ENCODE results near the gene SPATA9. TPM values are rescaled to one million over a fixed set of nuclear protein-coding genes. Genes with fewer than 3 reads are reported as not detected.
A peak's percentile ranks its signal among the peaks of the same experiment; 100 is the strongest.

Gene SPATA9
- total RNA-seq, 1 donor = 1.3 TPM

DNA sequence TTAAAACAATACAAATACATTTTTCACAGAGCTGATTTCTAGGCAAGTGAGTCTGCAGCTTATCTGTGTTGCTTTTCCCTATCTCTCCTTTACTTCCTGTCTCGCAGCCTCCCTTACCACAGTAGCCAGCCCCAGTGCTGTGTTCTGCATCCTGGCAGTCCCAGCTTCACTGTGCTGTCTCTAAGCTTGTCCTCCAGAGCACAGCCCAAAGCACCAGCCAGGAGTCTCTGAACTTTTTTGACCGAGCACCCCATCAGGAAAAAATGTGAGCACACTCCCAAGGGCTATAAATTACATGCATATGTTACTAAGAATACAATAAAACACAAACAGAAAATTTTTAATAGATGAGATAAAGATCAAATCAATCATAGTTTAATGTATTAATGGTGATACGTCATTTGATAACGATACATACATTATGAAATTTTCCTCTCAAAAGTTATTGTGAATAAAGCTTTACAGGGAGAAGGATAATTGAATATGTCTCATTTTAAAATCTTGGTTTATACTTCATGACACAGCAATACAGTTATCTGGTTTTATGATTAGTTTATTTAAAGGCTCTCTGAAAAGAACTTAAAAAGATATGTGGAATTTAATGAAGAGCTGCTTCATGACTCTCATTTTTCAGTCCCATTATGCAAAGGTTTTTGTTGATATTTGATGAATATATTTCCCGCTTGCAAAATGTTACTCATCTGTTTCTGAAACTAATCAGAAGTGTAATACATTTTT, 41.0 kb upstream of the SPATA9 start:
- peak; percentile 86 for DNase-seq (ENCODE audit: low read depth)
- no peak overlapping the region for H3K4me3 ChIP-seq (ENCODE audit: low read depth, low read length)

DNA sequence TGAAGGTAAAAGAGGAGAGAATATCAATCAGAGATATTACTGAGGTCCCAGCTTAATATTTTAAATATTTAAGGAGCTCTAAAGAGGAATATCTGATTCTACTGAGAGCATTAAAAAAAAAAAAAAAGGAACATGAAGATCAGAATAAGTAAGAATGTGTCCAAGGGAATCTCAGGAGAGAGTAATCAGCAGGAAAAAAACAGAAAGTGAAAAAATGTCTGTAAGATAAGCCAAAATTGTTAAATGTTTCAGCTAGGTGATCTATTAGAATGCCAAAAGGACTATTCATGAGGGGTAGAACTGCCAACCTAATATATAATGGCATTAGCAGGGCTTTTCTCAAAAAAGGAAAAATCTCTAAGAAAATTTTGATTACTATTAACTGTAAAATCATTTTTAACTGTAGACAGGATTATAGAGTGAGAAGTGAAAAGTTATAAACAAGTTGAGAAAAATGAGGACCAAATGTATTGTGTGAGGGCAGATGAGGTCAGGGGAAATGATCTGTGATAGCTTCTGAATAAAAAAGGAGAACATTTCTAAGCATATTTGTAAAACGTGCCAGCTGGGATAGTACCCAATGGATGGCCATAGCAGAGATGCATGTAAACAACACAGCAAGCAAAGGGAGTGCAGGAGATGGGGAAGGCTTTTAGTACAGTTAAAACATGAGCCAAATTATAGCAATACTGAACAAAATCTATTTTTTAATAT, 38.9 kb upstream of the SPATA9 start:
- DNase-seq (ENCODE audit: low read depth) = no peak
- TF ChIP-seq, protein P1, sequence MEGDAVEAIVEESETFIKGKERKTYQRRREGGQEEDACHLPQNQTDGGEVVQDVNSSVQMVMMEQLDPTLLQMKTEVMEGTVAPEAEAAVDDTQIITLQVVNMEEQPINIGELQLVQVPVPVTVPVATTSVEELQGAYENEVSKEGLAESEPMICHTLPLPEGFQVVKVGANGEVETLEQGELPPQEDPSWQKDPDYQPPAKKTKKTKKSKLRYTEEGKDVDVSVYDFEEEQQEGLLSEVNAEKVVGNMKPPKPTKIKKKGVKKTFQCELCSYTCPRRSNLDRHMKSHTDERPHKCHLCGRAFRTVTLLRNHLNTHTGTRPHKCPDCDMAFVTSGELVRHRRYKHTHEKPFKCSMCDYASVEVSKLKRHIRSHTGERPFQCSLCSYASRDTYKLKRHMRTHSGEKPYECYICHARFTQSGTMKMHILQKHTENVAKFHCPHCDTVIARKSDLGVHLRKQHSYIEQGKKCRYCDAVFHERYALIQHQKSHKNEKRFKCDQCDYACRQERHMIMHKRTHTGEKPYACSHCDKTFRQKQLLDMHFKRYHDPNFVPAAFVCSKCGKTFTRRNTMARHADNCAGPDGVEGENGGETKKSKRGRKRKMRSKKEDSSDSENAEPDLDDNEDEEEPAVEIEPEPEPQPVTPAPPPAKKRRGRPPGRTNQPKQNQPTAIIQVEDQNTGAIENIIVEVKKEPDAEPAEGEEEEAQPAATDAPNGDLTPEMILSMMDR (IDR thresholded peaks at IDR 0.05; ENCODE audit: insufficient read depth, low read depth, low read length) = no peak
- no peak overlapping the region for H3K4me3 ChIP-seq (ENCODE audit: low read depth, low read length)

More for the DNA sequence above, 41.0 kb upstream of the SPATA9 start:
- TF ChIP-seq, protein P1 (IDR thresholded peaks at IDR 0.05; ENCODE audit: insufficient read depth, low read depth, low read length) = no peak

DNA sequence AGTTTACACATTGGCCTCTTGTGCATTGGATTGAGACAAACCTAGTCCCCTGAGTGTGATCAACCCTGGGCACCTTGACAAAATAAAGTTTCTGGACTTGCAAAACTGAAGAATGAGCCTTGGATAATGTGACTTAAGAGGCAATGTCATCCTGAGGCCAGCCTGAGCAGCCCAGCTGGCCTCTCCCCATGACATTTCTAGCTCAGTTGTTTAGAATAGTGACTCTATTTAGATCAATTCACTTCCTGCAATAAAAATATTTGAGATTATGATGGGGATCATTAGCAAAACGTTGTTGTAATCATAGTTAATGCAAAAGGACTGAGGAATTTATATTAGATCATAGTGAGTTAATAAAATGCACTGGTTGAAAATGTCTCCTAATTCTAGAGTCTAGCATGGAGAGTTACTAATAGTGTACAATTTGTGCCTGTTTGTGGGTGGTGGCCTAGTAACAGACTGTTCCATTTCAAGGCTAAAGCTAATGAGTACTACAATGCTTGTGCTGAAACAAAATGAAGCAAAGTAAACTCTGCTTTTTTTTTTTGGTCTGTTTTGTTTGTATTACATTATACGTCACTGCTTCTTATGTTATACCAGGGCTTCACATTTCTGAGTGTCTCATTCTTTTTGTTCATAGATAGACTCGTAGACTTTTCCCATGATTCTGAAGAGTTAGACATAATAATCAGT, 37.4 kb upstream of the SPATA9 start:
- DNase-seq (ENCODE audit: low read depth) = peak; percentile 75
- TF ChIP-seq, protein P1 (IDR thresholded peaks at IDR 0.05; ENCODE audit: insufficient read depth, low read depth, low read length) = no peak
- H3K4me3 ChIP-seq (ENCODE audit: low read depth, low read length) = no peak overlapping the region

DNA sequence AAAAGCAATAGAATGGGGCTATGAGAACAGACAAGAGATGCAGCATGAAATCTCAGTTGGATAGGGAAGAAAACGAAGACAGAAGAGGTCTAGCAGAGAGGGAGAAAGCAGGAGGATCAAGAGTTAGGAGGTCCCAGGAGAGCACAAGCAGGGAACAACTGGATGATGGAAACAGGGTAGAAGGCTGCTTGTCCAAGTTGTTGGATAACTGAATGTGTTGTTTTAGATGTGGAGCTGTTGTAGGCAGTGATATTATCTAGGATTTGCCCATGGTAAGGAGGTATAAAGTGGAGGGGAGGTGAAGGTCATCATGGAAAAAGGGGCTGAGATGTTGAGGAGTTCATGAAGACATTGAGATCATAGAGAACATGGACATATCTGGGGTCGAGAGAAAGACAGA, 35.9 kb upstream of the SPATA9 start:
- no peak for DNase-seq (ENCODE audit: low read depth)
- no peak overlapping the region for H3K4me3 ChIP-seq (ENCODE audit: low read depth, low read length)
- TF ChIP-seq, protein P1 (IDR thresholded peaks at IDR 0.05; ENCODE audit: insufficient read depth, low read depth, low read length) = no peak

DNA sequence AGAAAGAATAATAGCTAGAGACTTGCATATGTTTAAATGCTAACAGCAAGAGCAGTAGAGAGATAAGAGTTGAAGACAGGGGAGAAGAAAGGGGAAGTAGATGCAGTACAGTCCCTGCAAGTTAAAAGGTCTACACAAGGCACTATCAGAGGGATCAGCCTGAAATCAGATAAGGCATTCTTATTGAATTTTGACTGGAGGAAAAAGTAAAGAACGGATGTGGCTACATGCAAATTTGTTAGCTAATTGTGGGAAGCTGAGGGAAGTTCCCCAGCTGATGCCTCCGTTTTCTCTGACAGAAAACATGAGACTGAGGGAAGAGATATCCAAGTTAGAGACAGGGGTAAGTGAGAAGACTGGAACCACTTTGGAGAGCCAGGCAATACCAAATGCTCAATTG, 35.4 kb upstream of the SPATA9 start:
- DNase-seq (ENCODE audit: low read depth) = no peak
- no peak overlapping the region for H3K4me3 ChIP-seq (ENCODE audit: low read depth, low read length)
- TF ChIP-seq, protein P1 (IDR thresholded peaks at IDR 0.05; ENCODE audit: insufficient read depth, low read depth, low read length) = no peak

DNA sequence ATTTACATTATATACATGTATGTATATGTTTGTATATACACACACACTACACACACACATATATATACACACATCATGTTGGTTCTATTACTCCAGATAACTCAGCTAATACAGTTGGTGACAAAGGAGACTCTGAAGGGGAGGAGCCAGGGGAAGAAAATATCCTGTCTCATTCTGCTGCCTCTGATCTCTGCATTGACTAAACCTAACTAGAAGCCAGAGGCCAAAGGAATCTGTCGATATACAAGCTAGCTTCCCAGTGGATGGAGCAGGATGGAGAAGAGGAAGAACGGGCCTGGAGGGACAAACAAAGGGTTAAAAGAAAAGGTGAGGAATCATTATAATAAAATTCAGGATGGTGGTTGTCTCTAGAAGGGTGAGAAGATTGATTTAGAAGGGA, 34.6 kb upstream of the SPATA9 start:
- TF ChIP-seq, protein P1 (IDR thresholded peaks at IDR 0.05; ENCODE audit: insufficient read depth, low read depth, low read length) = no peak
- no peak overlapping the region for H3K4me3 ChIP-seq (ENCODE audit: low read depth, low read length)
- no peak for DNase-seq (ENCODE audit: low read depth)

Measured in fibroblast of villous mesenchyme (primary cell).